Ectodermal cell (in vitro differentiated cells): ENCODE data around the gene ATPAF1.
"Not testable (repeated sequence)": the region's sequence is repeated elsewhere in the genome, so short reads cannot be mapped to it uniquely, and the experiment has no call there.

Source experiments
- H3K27ac ChIP-seq: 2 replicates; pipeline ENCODE4 v1.7.0; 2013; ENCODE audit warnings: mild to moderate bottlenecking, low read depth, low read length; ENCODE audit not compliant: insufficient read depth, poor library complexity, severe bottlenecking
- H3K27me3 ChIP-seq: 2 replicates; pipeline ENCODE4 v1.7.0; 2013; ENCODE audit warnings: mild to moderate bottlenecking, low read length; ENCODE audit not compliant: insufficient read depth, control insufficient read depth, poor library complexity, severe bottlenecking
- H3K36me3 ChIP-seq: one replicate; pipeline ENCODE4 v1.7.0; 2013; ENCODE audit warnings: low read length; ENCODE audit not compliant: control insufficient read depth, insufficient read depth
- H3K4me1 ChIP-seq: one replicate; pipeline ENCODE4 v1.7.0; 2013; ENCODE audit warnings: low read length; ENCODE audit not compliant: control insufficient read depth, insufficient read depth
- H3K4me3 ChIP-seq: 2 replicates; pipeline ENCODE4 v1.7.0; 2013; ENCODE audit warnings: low read depth, low read length, control low read depth; ENCODE audit not compliant: insufficient read depth
- H3K9me3 ChIP-seq: 2 replicates; pipeline ENCODE4 v1.7.0; 2013; ENCODE audit warnings: mild to moderate bottlenecking, low read length, moderate library complexity; ENCODE audit not compliant: control insufficient read depth
- WGBS, 2 experiments: methylation state at CpG; one replicate each; pipeline ENCODE4 v1.1.7; 2013; ENCODE audit warnings: missing lambda C conversion rate in 2 of 2; 5-methylcytosine and 5-hydroxymethylcytosine counted together

Gene ATPAF1

GRCh38 chr1:46665983-46666382 lies 2.2 kb downstream of the ATPAF1 start:
- no peak overlapping the region for H3K27ac ChIP-seq
- WGBS, 2 experiments = 26 to 31% methylated on average over 2 of the region's 2 CpGs
- peaks cover 21% of the 10 kb centered on the region for H3K4me1 ChIP-seq
- H3K36me3 ChIP-seq = peaks cover 8% of the 10 kb centered on the region
- H3K27me3 ChIP-seq = no peaks in the 10 kb centered on the region
- no peaks in the 10 kb centered on the region for H3K9me3 ChIP-seq
- no peak overlapping the region for H3K4me3 ChIP-seq

GRCh38 chr1:46662919-46663318 lies 5.2 kb downstream of the ATPAF1 start:
- H3K9me3 ChIP-seq, H3K27me3 ChIP-seq, H3K27ac ChIP-seq, H3K4me3 ChIP-seq: not testable (repeated sequence)
- peaks cover 13% of the 10 kb centered on the region for H3K36me3 ChIP-seq
- 100% methylated on average over 1 of the region's 5 CpGs for WGBS, 2 experiments
- peaks cover 18% of the 10 kb centered on the region for H3K4me1 ChIP-seq

GRCh38 chr1:46660116-46660515 lies 8.0 kb downstream of the ATPAF1 start:
- H3K36me3 ChIP-seq = peaks cover 23% of the 10 kb centered on the region
- not testable (repeated sequence) for H3K4me1 ChIP-seq, H3K27ac ChIP-seq, H3K9me3 ChIP-seq, H3K4me3 ChIP-seq, H3K27me3 ChIP-seq
- 97% methylated on average over 4 to 5 of the region's 5 CpGs for WGBS, 2 experiments

- peaks cover 27% of the 10 kb centered on the region for H3K36me3 ChIP-seq
Observed at GRCh38 chr1:46659307-46659870, 8.8 kb downstream of the ATPAF1 start.

GRCh38 chr1:46657775-46658174 lies 10.4 kb downstream of the ATPAF1 start:
- no peaks in the 10 kb centered on the region for H3K9me3 ChIP-seq
- no peaks in the 10 kb centered on the region for H3K27me3 ChIP-seq
- 92 to 100% methylated on average over 1 of the region's 1 CpG for WGBS, 2 experiments
- no peak overlapping the region for H3K27ac ChIP-seq
- peaks cover 19% of the 10 kb centered on the region for H3K36me3 ChIP-seq
- no peak overlapping the region for H3K4me3 ChIP-seq
- no peaks in the 10 kb centered on the region for H3K4me1 ChIP-seq

More at GRCh38 chr1:46659307-46659870, 8.8 kb downstream of the ATPAF1 start:
- H3K27me3 ChIP-seq = no peaks in the 10 kb centered on the region
- WGBS, 2 experiments = 87 to 98% methylated on average over 2 of the region's 2 CpGs
- no peak overlapping the region for H3K27ac ChIP-seq
- no peak overlapping the region for H3K4me3 ChIP-seq
- H3K9me3 ChIP-seq = no peaks in the 10 kb centered on the region
- H3K4me1 ChIP-seq = no peaks in the 10 kb centered on the region

- 100% methylated on average over 2 of the region's 2 CpGs for WGBS, 2 experiments
- Histone ChIP-seq H3K9me3 (no peaks in the 10 kb centered on the region), H3K4me3 (no peak overlapping the region), H3K27ac (no peak overlapping the region), H3K27me3 (no peaks in the 10 kb centered on the region), H3K4me1 (no peaks in the 10 kb centered on the region), H3K36me3 (peaks cover 19% of the 10 kb centered on the region)
Observed at GRCh38 chr1:46656643-46657042, 11.5 kb downstream of the ATPAF1 start.

GRCh38 chr1:46655848-46656247 lies 12.3 kb downstream of the ATPAF1 start:
- Histone ChIP-seq H3K27ac (no peak overlapping the region), H3K9me3 (no peaks in the 10 kb centered on the region), H3K36me3 (peaks cover 19% of the 10 kb centered on the region), H3K4me3 (no peak overlapping the region), H3K27me3 (no peaks in the 10 kb centered on the region), H3K4me1 (no peaks in the 10 kb centered on the region)

- not testable (repeated sequence) for H3K9me3 ChIP-seq, H3K4me3 ChIP-seq, H3K27ac ChIP-seq, H3K4me1 ChIP-seq, H3K27me3 ChIP-seq
- H3K36me3 ChIP-seq = peaks cover 24% of the 10 kb centered on the region
- WGBS, 2 experiments = 100% methylated on average over 1 to 2 of the region's 2 CpGs
Observed at GRCh38 chr1:46654698-46655097, 13.5 kb downstream of the ATPAF1 start.

- 96 to 100% methylated on average over 1 of the region's 1 CpG for WGBS, 2 experiments
- Histone ChIP-seq H3K27ac (no peak overlapping the region), H3K36me3 (peaks cover 29% of the 10 kb centered on the region)
Observed at GRCh38 chr1:46654012-46654411, 14.2 kb downstream of the ATPAF1 start.

GRCh38 chr1:46653405-46653958 lies 14.7 kb downstream of the ATPAF1 start:
- H3K9me3 ChIP-seq = no peaks in the 10 kb centered on the region
- H3K4me3 ChIP-seq = no peak overlapping the region
- H3K4me1 ChIP-seq = no peaks in the 10 kb centered on the region
- no peak overlapping the region for H3K27ac ChIP-seq
- WGBS, 2 experiments = 93 to 100% methylated on average over 2 of the region's 2 CpGs
- H3K27me3 ChIP-seq = no peaks in the 10 kb centered on the region
- peaks cover 27% of the 10 kb centered on the region for H3K36me3 ChIP-seq

More at GRCh38 chr1:46654012-46654411, 14.2 kb downstream of the ATPAF1 start:
- Histone ChIP-seq H3K27me3 (no peaks in the 10 kb centered on the region), H3K9me3 (no peaks in the 10 kb centered on the region), H3K4me3 (no peak overlapping the region), H3K4me1 (no peaks in the 10 kb centered on the region)
